Measurements from ENCODE around the gene CFAP52.

- TF ChIP-seq, protein P1, sequence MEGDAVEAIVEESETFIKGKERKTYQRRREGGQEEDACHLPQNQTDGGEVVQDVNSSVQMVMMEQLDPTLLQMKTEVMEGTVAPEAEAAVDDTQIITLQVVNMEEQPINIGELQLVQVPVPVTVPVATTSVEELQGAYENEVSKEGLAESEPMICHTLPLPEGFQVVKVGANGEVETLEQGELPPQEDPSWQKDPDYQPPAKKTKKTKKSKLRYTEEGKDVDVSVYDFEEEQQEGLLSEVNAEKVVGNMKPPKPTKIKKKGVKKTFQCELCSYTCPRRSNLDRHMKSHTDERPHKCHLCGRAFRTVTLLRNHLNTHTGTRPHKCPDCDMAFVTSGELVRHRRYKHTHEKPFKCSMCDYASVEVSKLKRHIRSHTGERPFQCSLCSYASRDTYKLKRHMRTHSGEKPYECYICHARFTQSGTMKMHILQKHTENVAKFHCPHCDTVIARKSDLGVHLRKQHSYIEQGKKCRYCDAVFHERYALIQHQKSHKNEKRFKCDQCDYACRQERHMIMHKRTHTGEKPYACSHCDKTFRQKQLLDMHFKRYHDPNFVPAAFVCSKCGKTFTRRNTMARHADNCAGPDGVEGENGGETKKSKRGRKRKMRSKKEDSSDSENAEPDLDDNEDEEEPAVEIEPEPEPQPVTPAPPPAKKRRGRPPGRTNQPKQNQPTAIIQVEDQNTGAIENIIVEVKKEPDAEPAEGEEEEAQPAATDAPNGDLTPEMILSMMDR (IDR thresholded peaks at IDR 0.05), result no peak
- no peak for TF ChIP-seq POLR2A (IDR thresholded peaks at IDR 0.05)
Observed at GRCh38 chr17:9661027-9661426, 84.6 kb downstream of the CFAP52 start.
